HG03135 (cell line): ENCODE measurements around the gene RAB27B.

ENCODE experiments used
- ATAC-seq: cut with Tn5 transposase; IDR thresholded peaks from one replicate; pipeline ENCODE4 v1.9.1; 2021; ENCODE audit warnings: mild to moderate bottlenecking, moderate library complexity; ENCODE audit not compliant: unreplicated experiment

The RAB27B gene

GRCh38 chr18:54906331-54907185 lies 78.3 kb downstream of the RAB27B start:
- no peak for ATAC-seq

- ATAC-seq, result no peak
These were observed 81.3 kb downstream of the RAB27B start for GRCh38 chr18:54909538-54909937.

GRCh38 chr18:54910161-54910919 lies 82.1 kb downstream of the RAB27B start:
- ATAC-seq, result no peak

DNA sequence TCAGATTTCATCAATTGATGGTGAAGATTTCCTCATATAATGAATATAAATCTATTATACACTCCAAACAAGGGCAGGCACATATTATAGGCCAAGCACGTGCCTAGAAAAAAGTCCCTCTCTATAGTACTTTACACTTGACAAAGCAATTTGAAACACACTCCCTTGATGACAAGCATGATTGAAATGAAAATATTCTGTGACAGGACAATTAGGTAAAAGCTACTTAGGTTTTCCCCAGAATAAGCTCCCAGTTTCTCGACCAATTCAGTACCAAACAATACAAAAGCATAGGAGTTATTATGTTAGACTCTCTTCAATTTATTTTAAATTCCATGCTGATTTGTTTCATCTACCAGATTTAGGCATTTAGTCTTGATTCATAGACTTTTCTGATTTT lies 83.3 kb downstream of the RAB27B start:
- no peak for ATAC-seq

DNA sequence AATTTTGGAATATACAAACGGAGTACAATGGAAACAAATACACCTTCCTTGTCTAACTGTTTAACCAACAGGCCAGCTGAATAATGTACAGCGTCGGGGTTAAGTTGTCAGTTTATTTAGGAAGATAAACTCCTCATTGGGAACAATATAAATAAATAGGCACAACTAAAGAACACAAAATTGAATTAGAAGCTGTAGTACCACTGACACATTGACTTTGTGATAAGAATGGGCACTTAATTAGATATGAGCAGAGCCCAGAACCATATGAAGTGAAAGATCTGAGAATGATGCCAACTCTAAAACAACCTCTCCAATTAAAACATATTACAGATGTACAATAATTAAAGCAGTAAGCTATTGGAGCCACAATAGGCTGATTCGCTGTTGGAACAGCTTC lies 86.5 kb downstream of the RAB27B start:
- ATAC-seq, result no peak

GRCh38 chr18:54916507-54916906 lies 88.2 kb downstream of the RAB27B start:
- ATAC-seq, result no peak

DNA sequence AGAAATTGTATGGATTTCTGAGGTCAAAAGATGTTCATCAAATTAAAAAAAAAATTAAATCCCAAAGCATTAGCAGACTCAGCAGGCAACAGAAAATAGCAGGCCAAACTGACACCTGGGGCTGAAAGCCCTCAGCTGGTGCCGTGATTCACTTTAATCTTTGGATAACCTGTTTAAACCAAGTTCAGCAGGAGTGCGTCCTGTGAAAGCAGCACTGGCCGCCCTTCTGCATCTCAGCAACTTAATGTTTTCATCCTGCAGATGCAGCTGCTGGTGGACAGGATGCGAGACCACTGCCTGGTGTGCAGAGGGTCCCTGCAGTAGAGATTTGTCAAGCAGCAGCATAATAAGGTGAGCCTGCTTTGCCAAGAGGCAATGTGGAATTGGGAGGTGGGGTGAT lies 89.8 kb downstream of the RAB27B start:
- no peak for ATAC-seq

GRCh38 chr18:54919412-54919811 lies 91.1 kb downstream of the RAB27B start:
- no peak for ATAC-seq

DNA sequence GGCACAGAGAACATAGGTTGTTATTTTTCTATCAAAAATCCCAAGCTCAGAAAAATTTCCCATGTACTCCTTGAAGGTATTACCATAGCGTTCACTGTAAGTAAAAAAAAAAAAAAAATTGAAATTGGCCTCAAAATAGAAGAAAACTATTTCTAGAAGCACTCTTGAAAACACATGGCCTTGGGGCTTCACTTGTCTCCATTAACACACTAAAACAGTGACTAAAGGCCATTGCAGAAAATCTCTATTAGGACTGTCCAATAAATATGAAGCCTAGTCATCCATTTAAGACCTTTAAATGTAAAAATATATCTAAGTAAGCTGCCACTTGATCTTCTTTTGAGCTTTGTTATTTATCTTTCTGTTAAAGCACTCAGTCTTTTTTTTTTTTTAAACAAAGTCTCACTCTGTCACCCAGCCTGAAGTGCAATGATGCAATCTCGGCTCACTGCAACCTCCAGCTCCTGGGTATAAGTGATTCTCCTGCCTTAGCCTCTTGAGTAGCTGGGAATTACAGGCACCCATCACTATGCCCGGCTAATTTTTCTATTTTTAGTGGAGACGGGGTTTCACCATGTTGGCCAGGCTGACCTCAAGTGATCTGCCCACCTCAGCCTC lies 95.2 kb downstream of the RAB27B start:
- no peak for ATAC-seq

GRCh38 chr18:54924948-54925347 lies 96.7 kb downstream of the RAB27B start:
- ATAC-seq, result no peak

GRCh38 chr18:54926593-54927325 lies 98.5 kb downstream of the RAB27B start:
- ATAC-seq, result no peak

DNA sequence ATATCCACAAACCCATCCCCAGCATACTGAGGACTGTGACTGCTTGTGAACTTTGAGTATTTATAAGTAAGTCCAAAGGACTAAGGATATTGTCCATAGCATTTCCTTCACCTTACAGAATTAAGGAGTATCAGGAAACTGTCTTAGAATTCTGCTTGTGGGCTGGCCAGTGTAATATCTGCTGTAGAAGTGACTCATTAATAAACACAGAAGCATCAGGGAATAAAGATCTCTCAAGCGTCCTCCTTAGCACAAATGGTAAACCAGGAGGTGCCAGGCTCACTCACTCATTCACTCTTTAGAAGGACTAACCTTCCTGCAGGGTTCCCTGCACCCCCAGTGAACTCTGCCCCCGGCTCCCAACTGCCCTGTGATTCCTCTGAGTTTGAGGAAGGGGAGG lies 100.0 kb downstream of the RAB27B start:
- no peak for ATAC-seq

- no peak for ATAC-seq
These were observed 102.9 kb downstream of the RAB27B start for GRCh38 chr18:54931152-54931551.

DNA sequence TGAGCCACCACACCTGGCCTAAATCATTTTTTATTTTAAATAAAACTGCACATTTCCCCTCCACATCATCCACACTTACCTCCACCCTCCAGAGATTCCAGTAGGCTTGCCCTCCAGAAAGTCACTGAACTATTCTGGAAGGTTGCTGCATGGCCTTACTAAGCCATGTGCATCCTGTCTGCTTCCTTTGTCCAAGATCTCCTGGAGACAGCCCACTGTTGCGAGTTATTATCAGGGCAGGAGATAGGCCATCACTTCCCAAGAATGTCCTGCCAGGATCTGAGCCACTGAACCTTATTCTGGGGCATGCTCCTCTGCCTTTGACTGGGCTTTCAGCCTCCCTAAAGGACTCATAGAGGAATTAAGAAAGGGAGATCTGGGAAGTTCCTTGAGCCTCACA lies 104.2 kb downstream of the RAB27B start:
- ATAC-seq, result no peak

GRCh38 chr18:54938506-54938905 lies 110.2 kb downstream of the RAB27B start:
- ATAC-seq, result no peak

- no peak for ATAC-seq
These were observed 111.2 kb downstream of the RAB27B start for GRCh38 chr18:54939361-54939917.

- ATAC-seq, result no peak
These were observed 113.9 kb downstream of the RAB27B start for GRCh38 chr18:54942144-54942543.

DNA sequence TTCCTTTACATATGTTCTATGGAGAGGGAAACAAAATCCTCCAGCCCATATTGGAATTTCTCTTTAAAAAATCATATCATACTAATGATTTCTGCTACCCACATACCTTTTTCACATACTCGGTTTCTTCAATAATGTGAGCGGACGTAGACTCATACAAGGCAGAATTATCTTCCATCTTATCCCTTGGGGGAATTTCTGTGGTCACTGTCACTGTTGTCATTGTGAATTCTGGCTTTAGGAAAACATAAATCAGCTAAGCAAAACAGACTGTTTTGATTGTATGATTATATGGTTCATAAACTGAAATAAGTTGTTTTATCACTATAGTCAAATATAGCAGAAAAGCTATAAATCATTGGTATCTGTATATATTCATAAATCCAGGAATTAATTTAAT lies 114.3 kb downstream of the RAB27B start:
- no peak for ATAC-seq
